ENCODE results near the gene NFIA.

Gene NFIA

GRCh38 chr1:61280452-61280851 lies 198.1 kb downstream of the NFIA start:
- DNase-seq = no peak

GRCh38 chr1:61282387-61282786 lies 200.0 kb downstream of the NFIA start:
- no peak for DNase-seq

- DNase-seq = no peak
These were observed 202.0 kb downstream of the NFIA start for GRCh38 chr1:61284248-61284854.

- DNase-seq = no peak
These were observed 202.6 kb downstream of the NFIA start for GRCh38 chr1:61284936-61285335.

- no peak for DNase-seq
These were observed 203.1 kb downstream of the NFIA start for GRCh38 chr1:61285371-61285885.

- no peak for DNase-seq
These were observed 204.7 kb downstream of the NFIA start for GRCh38 chr1:61287014-61287413.

- DNase-seq = no peak
These were observed 205.4 kb downstream of the NFIA start for GRCh38 chr1:61287734-61288133.

- no peak for DNase-seq
These were observed 207.1 kb downstream of the NFIA start for GRCh38 chr1:61289232-61290098.

- no peak for DNase-seq
These were observed 208.2 kb downstream of the NFIA start for GRCh38 chr1:61290525-61290924.

GRCh38 chr1:61293197-61293596 lies 210.8 kb downstream of the NFIA start:
- no peak for DNase-seq

GRCh38 chr1:61293986-61294504 lies 211.7 kb downstream of the NFIA start:
- no peak for DNase-seq

GRCh38 chr1:61294930-61295329 lies 212.6 kb downstream of the NFIA start:
- no peak for DNase-seq

GRCh38 chr1:61295818-61296537 lies 213.6 kb downstream of the NFIA start:
- DNase-seq = no peak

GRCh38 chr1:61297887-61298286 lies 215.5 kb downstream of the NFIA start:
- no peak for DNase-seq

- no peak for DNase-seq
These were observed 217.1 kb downstream of the NFIA start for GRCh38 chr1:61299463-61299862.

- DNase-seq = no peak
These were observed 218.5 kb downstream of the NFIA start for GRCh38 chr1:61300899-61301298.

- no peak for DNase-seq
These were observed 219.7 kb downstream of the NFIA start for GRCh38 chr1:61301824-61302657.

GRCh38 chr1:61307422-61308142 lies 225.2 kb downstream of the NFIA start:
- DNase-seq = no peak

GRCh38 chr1:61310057-61310456 lies 227.7 kb downstream of the NFIA start:
- DNase-seq = no peak

GRCh38 chr1:61310538-61310937 lies 228.2 kb downstream of the NFIA start:
- no peak for DNase-seq

GRCh38 chr1:61313906-61314422 lies 231.6 kb downstream of the NFIA start:
- no peak for DNase-seq
